H1 (cell line): Measurements from ENCODE around the gene KMT2E.

Experiments
- BCL11A ChIP-seq, 2 experiments: IDR thresholded peaks; one replicate each; pipeline ENCODE4 v1.6.1; 2011; ENCODE audit warnings: low read depth in 2 of 2, low read length in 2 of 2, mild to moderate bottlenecking in 2 of 2
- CEBPB ChIP-seq: IDR thresholded peaks from 2 replicates; pipeline ENCODE4 v1.6.1; 2012; ENCODE audit warnings: low read depth, low read length
- POLR2A ChIP-seq, 2 experiments: IDR thresholded peaks; 1 replicate in 1 of 2; 2 replicates in 1 of 2; pipeline ENCODE4 v1.6.1; 2011; ENCODE audit warnings: low read depth in 2 of 2, low read length in 2 of 2, mild to moderate bottlenecking in 2 of 2; ENCODE audit errors: control extremely low read depth in 1 of 2
- TAF1 ChIP-seq: IDR thresholded peaks from 2 replicates; pipeline ENCODE4 v1.6.1; 2011; ENCODE audit warnings: mild to moderate bottlenecking, low read depth, low read length

DNA sequence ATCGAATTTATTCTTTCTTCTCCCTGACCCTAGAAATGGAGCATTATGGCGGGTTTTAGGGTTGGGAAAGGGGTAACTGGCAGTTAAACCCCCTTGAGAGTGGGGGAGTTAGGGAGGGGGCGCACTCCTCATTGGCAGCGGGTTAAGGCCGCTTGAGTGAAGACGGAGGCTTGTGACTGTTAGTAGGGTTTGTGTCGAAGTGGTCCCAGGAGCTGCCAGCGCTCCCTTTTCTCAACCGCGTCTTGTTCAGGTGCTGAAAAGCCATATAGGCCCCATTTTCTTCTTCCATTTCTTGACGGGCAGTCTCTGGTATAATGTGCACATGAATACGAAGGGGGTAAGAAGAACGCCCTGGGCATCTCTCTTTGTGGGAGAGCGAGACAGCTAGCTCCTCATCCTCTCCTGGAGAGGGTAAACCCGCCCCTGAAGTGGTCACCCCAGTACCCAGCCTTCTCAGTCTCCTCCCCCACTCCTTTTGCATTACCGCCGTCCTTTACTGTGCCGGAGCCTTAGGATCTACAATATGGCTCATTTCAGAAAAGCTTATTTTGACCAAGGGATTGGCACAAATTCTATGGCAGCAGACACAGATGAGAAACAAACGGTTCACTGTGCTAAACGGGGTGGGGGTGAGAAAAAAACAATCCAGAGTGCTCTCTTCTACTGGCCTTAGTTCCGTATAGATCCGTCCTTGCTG lies 836 bp downstream of the KMT2E start:
- no peak for TF ChIP-seq BCL11A (IDR thresholded peaks at IDR 0.05; ENCODE audit: low read depth in 2 of 2, low read length in 2 of 2)
- TF ChIP-seq TAF1, result peak; percentile 20; the same call in 1 of the 2 replicates
- TF ChIP-seq CEBPB, result no peak
- peak; percentile 11 to 56 for TF ChIP-seq POLR2A (IDR thresholded peaks at IDR 0.05; ENCODE audit: control extremely low read depth in 1 of 2, low read depth in 2 of 2, low read length in 2 of 2)
